Islet precursor cell (in vitro differentiated cells): ENCODE results near the gene ERAL1.
"Not testable (repeated sequence)": the region's sequence is repeated elsewhere in the genome, so short reads cannot be mapped to it uniquely, and the experiment has no call there.

ENCODE experiments used
- DNase-seq: peaks from one replicate; pipeline ENCODE4 v3.0.0-alpha.2; 2018

Gene ERAL1

GRCh38 chr17:28880572-28880945 is 25.7 kb downstream of the ERAL1 start:
- DNase-seq = no peak

- DNase-seq = no peak
Observed at GRCh38 chr17:28881533-28882056, 26.8 kb downstream of the ERAL1 start.

- no peak for DNase-seq
Observed at GRCh38 chr17:28882154-28882895, 27.5 kb downstream of the ERAL1 start.

DNA sequence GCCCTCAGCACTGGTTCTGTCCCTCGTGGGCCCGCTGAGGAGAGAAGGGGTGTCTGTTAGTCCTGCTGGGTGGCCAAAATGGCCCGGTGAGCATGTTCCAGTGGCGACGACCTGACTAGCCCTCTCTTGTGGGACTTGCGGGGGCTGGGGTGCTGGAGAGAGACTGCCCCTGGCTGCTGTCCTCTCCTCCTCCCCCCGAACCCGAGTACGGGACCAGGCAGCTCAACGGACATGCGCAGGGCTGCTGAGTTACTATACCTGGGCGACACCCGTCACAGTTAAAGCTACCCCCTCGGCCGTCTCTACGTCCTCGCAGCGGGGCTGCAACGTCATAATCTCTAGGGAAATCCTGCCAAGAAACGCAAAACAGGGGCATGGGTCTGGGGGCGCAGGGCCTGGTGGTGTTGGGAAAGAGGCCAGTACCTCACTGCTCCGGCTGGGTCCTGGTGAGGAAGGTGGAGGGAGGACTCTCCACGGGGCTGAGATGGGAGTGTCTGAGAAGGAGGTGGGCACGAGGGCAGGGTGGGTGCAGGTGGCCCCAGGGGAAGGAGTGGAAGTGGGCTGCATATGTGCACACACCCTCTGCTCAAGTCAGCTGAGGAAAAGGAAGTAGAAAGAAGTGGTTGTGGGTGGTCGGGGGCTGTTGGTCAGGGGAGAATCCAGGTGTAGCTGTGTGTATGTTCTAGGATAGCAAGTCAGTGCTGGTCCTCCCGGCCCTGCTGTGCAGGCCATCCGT is 29.3 kb downstream of the ERAL1 start:
- DNase-seq = no peak

- no peak for DNase-seq
Observed at GRCh38 chr17:28885363-28885762, 30.5 kb downstream of the ERAL1 start.

GRCh38 chr17:28885951-28886350 is 31.1 kb downstream of the ERAL1 start:
- no peak for DNase-seq

- DNase-seq = no peak
Observed at GRCh38 chr17:28887871-28888471, 33.2 kb downstream of the ERAL1 start.

- no peak for DNase-seq
Observed at GRCh38 chr17:28888832-28889231, 34.0 kb downstream of the ERAL1 start.

- DNase-seq = no peak
Observed at GRCh38 chr17:28889996-28890395, 35.2 kb downstream of the ERAL1 start.

- DNase-seq = no peak
Observed at GRCh38 chr17:28891201-28891600, 36.4 kb downstream of the ERAL1 start.

GRCh38 chr17:28892024-28892423 is 37.2 kb downstream of the ERAL1 start:
- DNase-seq = no peak

DNA sequence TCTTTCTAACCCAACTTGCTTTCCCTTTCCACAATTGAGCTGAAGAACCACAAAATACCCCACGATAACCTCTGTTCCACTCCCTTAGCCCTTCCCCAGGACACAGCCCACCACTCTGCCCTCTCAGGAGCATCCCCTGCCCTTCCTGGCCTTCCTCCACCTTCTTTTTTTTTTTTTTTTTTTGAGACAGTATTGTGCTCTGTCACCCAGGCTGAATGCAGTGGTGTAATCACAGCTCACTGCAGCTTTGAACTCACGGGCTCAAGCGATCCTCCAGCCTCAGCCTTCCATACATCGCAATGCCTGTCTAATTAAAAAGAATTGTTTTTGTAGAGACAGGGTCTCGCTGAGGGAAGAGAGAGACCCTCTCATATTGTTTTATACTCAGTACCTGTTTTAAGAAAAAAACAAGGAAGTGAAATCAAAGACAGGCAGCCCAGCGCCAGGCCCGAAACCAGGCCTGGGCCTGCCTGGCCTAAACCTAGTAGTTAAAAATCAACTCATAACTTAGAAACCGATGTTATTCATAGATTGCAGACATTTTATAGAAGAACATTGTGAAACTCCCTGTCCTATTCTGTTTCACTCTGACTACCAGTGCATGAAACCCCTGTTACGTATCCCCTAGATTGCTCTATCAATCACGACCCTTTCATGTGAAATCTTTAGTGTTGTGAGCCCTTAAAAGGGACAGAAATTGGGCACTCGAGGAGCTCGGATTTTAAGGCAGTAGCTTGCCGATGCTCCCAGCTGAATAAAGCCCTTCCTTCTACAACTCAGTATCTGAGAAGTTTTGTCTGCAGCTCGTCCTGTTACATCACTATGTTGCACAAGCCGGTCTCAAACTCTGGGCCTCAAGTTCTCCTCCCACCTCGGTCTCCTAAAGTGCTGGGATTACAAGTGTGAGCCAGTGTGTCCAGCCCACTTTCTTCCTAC is 38.7 kb downstream of the ERAL1 start:
- DNase-seq = not testable (repeated sequence)

- no peak for DNase-seq
Observed at GRCh38 chr17:28895794-28896447, 41.1 kb downstream of the ERAL1 start.

DNA sequence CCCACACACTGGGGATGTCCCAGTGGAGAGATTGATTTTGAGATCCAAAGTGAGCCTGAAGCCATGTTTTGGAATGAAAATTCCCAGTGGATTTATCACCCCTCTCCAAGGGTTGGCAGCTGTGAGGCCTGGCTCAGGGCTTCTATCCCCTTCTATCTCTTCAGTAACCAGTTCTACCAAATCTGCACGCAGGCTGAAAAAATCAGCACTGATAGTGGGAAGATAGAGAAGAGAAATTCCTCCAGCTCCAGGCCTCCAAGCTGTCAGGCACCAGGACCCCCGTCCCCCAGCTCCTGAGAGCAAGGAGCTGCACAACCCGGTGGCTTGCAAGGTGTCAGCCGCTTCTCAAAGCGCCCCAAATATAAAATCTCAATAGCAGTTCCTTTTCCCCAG is 41.7 kb downstream of the ERAL1 start:
- no peak for DNase-seq

- DNase-seq = peak; percentile 78
Observed at GRCh38 chr17:28896884-28897768, 42.3 kb downstream of the ERAL1 start, which contains the start of gene FLOT2. FLOT2 (minus strand) TSS chr17:28897733; CDS start chr17:28897574, 159 bp downstream.

DNA sequence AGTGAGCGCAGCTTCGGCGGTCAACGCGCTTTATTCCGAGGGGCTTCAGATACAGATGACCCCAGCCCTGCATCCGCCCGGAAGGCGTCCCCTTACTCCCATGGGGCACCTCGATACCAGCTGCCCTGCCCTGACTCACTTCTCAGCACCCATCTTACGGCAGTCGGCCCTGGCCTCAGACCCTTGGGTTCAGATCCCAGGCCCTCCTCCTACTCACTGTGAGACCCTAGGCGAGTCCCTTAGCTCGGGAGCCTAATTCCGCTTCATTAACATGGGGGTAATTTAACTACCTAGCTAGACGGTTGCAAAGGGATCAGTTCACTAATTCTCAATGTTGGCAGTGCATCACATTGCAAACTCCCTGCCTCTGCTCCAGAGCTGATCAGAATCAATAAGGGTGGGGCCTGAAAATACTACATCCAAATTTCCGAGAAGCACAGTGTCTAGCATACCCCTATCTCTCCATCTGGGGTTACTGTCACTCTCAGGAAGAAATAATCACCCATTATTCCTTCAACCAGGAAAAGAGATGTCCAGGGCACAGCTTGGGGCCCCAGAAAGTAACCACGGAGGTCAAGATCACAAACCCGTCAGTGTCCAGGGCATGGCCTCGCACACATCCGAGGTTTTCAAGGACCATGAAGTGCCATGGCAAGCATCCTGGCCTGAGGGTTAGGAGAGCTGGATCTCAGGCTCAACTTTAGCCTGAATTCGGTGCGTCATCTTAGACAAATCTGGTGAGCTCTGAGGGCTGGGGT is 43.1 kb downstream of the ERAL1 start:
- DNase-seq = no peak

DNA sequence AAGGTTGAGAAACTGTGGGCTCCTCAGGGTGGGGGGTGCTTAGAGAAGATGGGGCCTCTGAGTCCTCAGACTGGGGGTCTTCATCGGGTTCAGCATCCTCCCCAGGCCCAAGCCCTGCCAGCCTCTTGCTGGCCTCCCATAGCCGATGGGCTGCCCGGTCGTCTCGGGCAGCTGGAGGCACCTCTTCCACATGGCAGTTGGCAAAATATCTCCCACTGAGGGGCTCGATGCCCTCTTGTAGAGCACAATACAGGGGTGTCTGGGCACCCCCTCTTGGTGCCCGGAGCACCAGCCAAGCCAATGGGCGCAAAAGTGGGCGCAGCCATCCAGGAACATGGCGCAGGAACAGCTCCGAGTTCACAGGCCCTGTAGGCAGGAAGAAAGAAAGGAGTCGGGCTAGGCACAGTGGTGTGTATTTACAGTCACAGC is 43.7 kb downstream of the ERAL1 start:
- DNase-seq = no peak

DNA sequence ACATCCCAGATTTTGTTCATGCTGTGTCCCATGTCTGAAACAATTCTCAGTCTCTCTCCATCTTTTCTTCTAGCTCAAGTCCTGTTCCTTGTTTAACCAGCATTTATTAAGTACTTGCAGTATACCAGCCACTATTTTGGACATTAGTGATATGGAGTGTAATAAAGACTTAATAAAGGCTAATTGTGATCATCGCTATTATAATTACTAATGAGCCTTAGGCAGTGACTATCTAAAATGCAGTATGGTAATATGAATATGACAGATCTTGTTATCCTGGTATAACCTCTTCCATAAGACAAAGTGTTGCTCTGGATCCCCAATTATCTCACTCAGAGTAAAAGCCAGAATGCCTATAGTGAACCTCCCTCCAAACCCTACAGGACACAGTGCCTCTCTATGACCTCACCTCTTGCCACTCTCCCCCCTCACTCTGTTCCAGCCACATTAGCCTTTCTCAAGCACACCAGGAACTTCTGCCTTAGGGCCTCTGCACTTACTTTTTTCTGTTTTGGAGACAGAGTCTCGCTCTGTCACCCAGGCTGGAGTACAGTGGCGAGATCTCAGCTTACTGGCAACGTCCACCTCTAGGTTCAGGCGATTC is 44.5 kb downstream of the ERAL1 start:
- DNase-seq = no peak

GRCh38 chr17:28900986-28901726 is 46.3 kb downstream of the ERAL1 start:
- peak; percentile 51 for DNase-seq
